HG03139 (cell line): Measurements from ENCODE around the gene KAT14.
"Not testable (repeated sequence)": the region's sequence is repeated elsewhere in the genome, so short reads cannot be mapped to it uniquely, and the experiment has no call there.

Experiments used
- ATAC-seq: cut with Tn5 transposase; IDR thresholded peaks from one replicate; pipeline ENCODE4 v1.9.1; 2021; ENCODE audit not compliant: unreplicated experiment

Gene KAT14

GRCh38 chr20:18156045-18156444 is 18.4 kb downstream of the KAT14 start:
- ATAC-seq: no peak

GRCh38 chr20:18164356-18164755 is 26.7 kb downstream of the KAT14 start:
- no peak for ATAC-seq

GRCh38 chr20:18165553-18165952 is 27.9 kb downstream of the KAT14 start:
- ATAC-seq: no peak

- ATAC-seq: no peak
Measured at GRCh38 chr20:18166241-18166881, 28.7 kb downstream of the KAT14 start.

- ATAC-seq: no peak
Measured at GRCh38 chr20:18166950-18167349, 29.3 kb downstream of the KAT14 start.

- no peak for ATAC-seq
Measured at GRCh38 chr20:18172379-18172778, 34.7 kb downstream of the KAT14 start.

- ATAC-seq: no peak
Measured at GRCh38 chr20:18174906-18175683, 37.4 kb downstream of the KAT14 start.

GRCh38 chr20:18176318-18176785 is 38.7 kb downstream of the KAT14 start:
- ATAC-seq: no peak

GRCh38 chr20:18180366-18180765 is 42.7 kb downstream of the KAT14 start:
- ATAC-seq: not testable (repeated sequence)

GRCh38 chr20:18180815-18181214 is 43.2 kb downstream of the KAT14 start:
- no peak for ATAC-seq

- ATAC-seq: no peak
Measured at GRCh38 chr20:18187020-18187419, 49.4 kb downstream of the KAT14 start.

- no peak for ATAC-seq
Measured at GRCh38 chr20:18188434-18188833, 50.8 kb downstream of the KAT14 start.

GRCh38 chr20:18190338-18191233 is 52.9 kb downstream of the KAT14 start:
- ATAC-seq: no peak

GRCh38 chr20:18191306-18191705 is 53.6 kb downstream of the KAT14 start:
- no peak for ATAC-seq

GRCh38 chr20:18194461-18194860 is 56.8 kb downstream of the KAT14 start:
- ATAC-seq: not testable (repeated sequence)

GRCh38 chr20:18195931-18196330 is 58.3 kb downstream of the KAT14 start:
- ATAC-seq: no peak

- ATAC-seq: no peak
Measured at GRCh38 chr20:18197382-18198070, 59.9 kb downstream of the KAT14 start.

- no peak for ATAC-seq
Measured at GRCh38 chr20:18202966-18203365, 65.3 kb downstream of the KAT14 start.

GRCh38 chr20:18203700-18204099 is 66.0 kb downstream of the KAT14 start:
- not testable (repeated sequence) for ATAC-seq

- ATAC-seq: no peak
Measured at GRCh38 chr20:18213002-18213401, 75.3 kb downstream of the KAT14 start.

- no peak for ATAC-seq
Measured at GRCh38 chr20:18215566-18215965, 77.9 kb downstream of the KAT14 start.
